Activated naive CD8-positive, alpha-beta T cell treated with anti-CD3 and anti-CD28 coated beads, Interleukin-2, amount 10 ng/mL, durations not matched to agents 7 days and 5 days (primary cell): ENCODE data around the gene TRPC1. TPM values are rescaled to one million over a fixed set of nuclear protein-coding genes. Genes with fewer than 3 reads are reported as not detected.
"Not testable (repeated sequence)": the region's sequence is repeated elsewhere in the genome, so short reads cannot be mapped to it uniquely, and the experiment has no call there.

Source experiments
- ATAC-seq: fragments of 150-1000 bp; cut with Tn5 transposase; one replicate; pipeline ENCODE4 v1.10.0; 2021; ENCODE audit warnings: low read depth, moderate library complexity
- POLR2A ChIA-PET: fragments of 350-600 bp; sonication (Branson Sonifier 250); formaldehyde crosslinking; loops from one replicate; lab custom pipeline; 2021; ENCODE audit warnings: antibody characterized with exemption; lab: Charles Lee
- DNase-seq: peaks from one replicate; pipeline ENCODE4 v3.0.0; 2021
- H3K27ac Mint-ChIP-seq: one replicate; pipeline ENCODE4 v1.8.0; 2022; ENCODE audit warnings: mild to moderate bottlenecking, mixed read lengths
- H3K27me3 Mint-ChIP-seq: one replicate; pipeline ENCODE4 v1.8.0; 2022; ENCODE audit warnings: mild to moderate bottlenecking, moderate library complexity, mixed read lengths
- H3K36me3 Mint-ChIP-seq: one replicate; pipeline ENCODE4 v1.8.0; 2021; ENCODE audit warnings: mild to moderate bottlenecking, mixed read lengths
- H3K4me1 Mint-ChIP-seq: one replicate; pipeline ENCODE4 v1.8.0; 2021; ENCODE audit warnings: mixed read lengths
- H3K4me3 Mint-ChIP-seq: one replicate; pipeline ENCODE4 v1.8.0; 2022; ENCODE audit warnings: mild to moderate bottlenecking, moderate library complexity, mixed read lengths
- H3K9me3 Mint-ChIP-seq: one replicate; pipeline ENCODE4 v1.8.0; 2021; ENCODE audit warnings: mixed read lengths
- total RNA-seq, 2 experiments: library from RNA; stranded (reverse); gene quantifications; one replicate each; pipeline ENCODE4 v1.2.3, GENCODE V29; 2021

The TRPC1 gene
- total RNA-seq, 2 experiments from 2014 or later: 2.2 to 2.8 TPM

DNA sequence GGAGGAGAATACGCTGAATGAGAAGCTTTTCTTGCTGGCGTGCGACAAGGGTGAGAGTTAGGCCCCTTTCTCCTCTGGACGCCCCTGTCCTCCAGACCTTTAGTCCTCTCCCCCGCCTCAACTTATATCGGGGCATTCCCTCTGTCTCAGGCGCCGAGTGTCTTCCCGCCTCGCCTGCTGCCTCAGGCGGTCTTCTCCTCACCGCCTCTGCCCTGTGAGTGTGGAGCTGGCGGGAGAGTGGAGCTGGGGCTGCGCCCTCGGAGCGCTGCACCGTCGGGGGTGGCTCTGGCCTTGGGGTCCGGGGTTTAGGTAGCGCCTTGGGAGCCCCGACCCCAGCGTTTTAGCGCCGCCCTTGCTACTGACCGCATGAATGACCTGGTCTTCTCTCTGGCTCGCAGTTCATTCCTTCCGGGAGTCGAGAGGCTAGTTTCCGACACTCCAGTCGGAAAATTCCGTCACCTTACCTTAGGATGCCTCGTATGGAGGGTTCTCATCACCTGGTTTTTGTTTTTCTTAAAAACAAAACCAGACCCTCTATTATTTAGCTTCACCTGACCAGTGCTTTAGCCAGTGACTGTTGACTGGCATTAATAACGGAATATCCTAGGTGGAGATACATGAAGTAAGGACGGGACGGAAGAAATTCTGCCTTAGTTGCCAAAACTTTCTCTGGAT lies 985 bp downstream of the TRPC1 start:
- ATAC-seq: peak; percentile 3
- DNase-seq: peak; percentile 48
- peak overlapping the region; percentile 67 for H3K27ac Mint-ChIP-seq

DNA sequence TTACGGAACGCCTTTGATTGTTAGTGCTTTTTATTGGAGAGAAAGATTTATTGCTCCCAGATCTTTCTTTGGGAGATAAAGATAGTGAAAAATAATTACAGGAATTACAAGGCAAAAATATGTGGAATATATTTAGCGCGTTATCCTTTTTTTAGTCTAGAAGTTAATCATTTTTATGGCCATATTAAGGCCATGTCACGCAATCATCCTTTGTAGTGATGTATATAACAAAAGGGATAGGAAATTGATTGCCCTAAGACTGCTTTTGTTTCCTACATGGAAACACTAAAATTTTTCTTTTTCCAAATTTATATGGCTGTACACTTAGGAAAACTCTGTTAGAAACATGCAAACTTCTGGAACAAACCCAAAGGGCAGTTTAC lies 1.5 kb downstream of the TRPC1 start:
- POLR2A ChIA-PET: interaction anchor here (0.8 kb wide), 1 partner anchor 147 kb away, joined by 3 read pairs; the partner anchor contains the start of gene ATR
- peaks cover 6% of the 10 kb centered on the region for H3K36me3 Mint-ChIP-seq
- no peak for DNase-seq
- peaks cover 5% of the 10 kb centered on the region for H3K9me3 Mint-ChIP-seq
- H3K27me3 Mint-ChIP-seq: peaks cover 56% of the 10 kb centered on the region
- H3K27ac Mint-ChIP-seq: no peak overlapping the region
- H3K4me1 Mint-ChIP-seq: peaks cover 7% of the 10 kb centered on the region
- ATAC-seq: no peak
- H3K4me3 Mint-ChIP-seq: peak overlapping the region; percentile 85

More for the DNA sequence above, 985 bp downstream of the TRPC1 start:
- Mint-ChIP-seq H3K36me3 (peaks cover 6% of the 10 kb centered on the region), H3K27me3 (peaks cover 61% of the 10 kb centered on the region), H3K9me3 (peaks cover 5% of the 10 kb centered on the region), H3K4me3 (peak overlapping the region; percentile 85), H3K4me1 (peaks cover 7% of the 10 kb centered on the region)
- POLR2A ChIA-PET: interaction anchor here (0.8 kb wide), 1 partner anchor 146 kb away, joined by 3 read pairs; the partner anchor contains the start of gene ATR

DNA sequence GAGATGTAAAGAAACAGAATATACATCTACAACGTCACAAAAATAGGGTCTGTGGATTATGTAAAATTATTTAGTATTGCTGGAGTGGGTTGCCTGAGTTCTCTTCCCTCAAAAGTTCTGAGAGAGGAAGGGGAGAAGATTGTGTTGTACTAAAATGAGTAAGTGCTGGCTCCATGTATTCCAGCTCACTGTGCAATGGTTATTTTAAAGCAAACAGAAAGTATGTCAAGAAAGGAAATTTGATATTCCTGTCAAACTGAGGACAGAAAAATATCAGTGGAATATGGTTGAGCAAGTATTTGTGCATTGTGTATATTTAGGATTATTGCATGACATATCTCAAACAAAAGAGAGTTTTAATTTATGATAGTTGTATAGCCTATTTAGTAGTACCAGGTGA lies 2.2 kb downstream of the TRPC1 start:
- POLR2A ChIA-PET: no interaction called here
- H3K4me1 Mint-ChIP-seq: peaks cover 7% of the 10 kb centered on the region
- H3K27me3 Mint-ChIP-seq: peaks cover 52% of the 10 kb centered on the region
- DNase-seq: no peak
- H3K27ac Mint-ChIP-seq: no peak overlapping the region
- H3K4me3 Mint-ChIP-seq: no peak overlapping the region
- H3K9me3 Mint-ChIP-seq: peaks cover 5% of the 10 kb centered on the region
- H3K36me3 Mint-ChIP-seq: peaks cover 6% of the 10 kb centered on the region
- ATAC-seq: no peak

DNA sequence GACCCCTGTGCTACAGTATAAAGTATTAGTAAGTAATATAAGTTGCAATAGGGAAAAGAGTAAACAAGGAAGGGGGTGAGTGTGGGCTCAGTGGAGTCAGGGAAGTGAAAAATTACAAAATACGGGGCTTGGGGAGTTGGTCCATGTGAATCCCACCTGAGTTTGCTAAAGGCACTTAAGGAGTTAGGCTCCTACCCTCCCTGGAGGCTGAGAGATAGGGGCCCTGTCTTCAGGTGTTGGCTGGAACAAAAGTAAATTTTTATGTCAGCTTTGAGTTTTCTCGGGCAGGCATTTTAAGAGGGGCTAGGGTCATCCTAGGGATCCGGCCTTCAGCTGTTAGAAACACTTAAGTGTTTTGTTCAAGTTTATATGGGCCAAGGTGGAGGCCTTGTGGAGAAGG lies 8.2 kb downstream of the TRPC1 start:
- ATAC-seq: no peak
- no peak for DNase-seq
- no peak overlapping the region for H3K27ac Mint-ChIP-seq
- no peaks in the 10 kb centered on the region for H3K36me3 Mint-ChIP-seq
- no peak overlapping the region for H3K4me3 Mint-ChIP-seq
- peaks cover 15% of the 10 kb centered on the region for H3K27me3 Mint-ChIP-seq
- POLR2A ChIA-PET: no interaction called here
- no peaks in the 10 kb centered on the region for H3K9me3 Mint-ChIP-seq
- no peaks in the 10 kb centered on the region for H3K4me1 Mint-ChIP-seq

DNA sequence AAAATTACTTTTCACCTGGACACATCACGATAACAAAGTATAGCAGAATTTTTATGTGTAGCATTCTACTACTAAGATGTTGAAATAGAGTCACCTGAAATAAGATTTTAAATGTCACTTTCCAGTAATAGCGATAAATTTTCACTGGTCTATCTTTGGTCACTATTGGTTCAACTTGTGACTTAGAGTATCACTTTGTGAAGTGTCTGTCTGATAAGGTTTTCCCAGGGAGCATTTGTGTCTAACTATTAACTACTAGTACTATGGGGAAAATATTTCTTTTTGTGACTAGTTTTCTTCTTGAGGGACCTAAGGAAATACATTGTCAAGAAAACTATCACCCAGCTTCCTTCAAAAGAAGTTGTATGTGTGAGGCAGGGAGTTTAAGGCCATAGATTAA lies 11.0 kb downstream of the TRPC1 start:
- Mint-ChIP-seq H3K27me3 (peaks cover 6% of the 10 kb centered on the region), H3K4me3 (no peak overlapping the region), H3K36me3 (no peaks in the 10 kb centered on the region), H3K9me3 (no peaks in the 10 kb centered on the region), H3K27ac (no peak overlapping the region), H3K4me1 (no peaks in the 10 kb centered on the region)
- DNase-seq (no peak), ATAC-seq (no peak)
- POLR2A ChIA-PET: no interaction called here

DNA sequence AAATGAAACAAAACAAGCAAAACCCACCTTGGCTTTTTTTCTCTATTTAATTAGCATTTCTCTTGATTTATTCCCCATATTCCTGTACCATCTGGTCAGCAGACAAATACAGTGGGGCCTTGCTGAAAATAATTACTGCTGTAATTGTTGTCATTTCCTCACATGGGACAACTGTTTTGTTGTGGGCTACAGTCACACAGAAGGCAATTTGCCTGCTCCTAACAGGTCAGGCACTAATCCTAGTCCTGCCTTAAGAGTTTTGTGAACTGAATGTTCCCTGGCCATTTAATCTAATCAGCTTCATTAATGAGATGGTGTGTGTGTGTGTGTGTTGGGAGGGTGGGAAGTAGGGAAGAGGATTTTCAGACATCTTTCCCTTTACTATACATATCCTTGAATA lies 11.6 kb downstream of the TRPC1 start:
- no peaks in the 10 kb centered on the region for H3K9me3 Mint-ChIP-seq
- H3K27ac Mint-ChIP-seq: no peak overlapping the region
- H3K36me3 Mint-ChIP-seq: no peaks in the 10 kb centered on the region
- no peaks in the 10 kb centered on the region for H3K4me1 Mint-ChIP-seq
- ATAC-seq: no peak
- H3K27me3 Mint-ChIP-seq: peaks cover 6% of the 10 kb centered on the region
- H3K4me3 Mint-ChIP-seq: no peak overlapping the region
- no peak for DNase-seq
- POLR2A ChIA-PET: no interaction called here

DNA sequence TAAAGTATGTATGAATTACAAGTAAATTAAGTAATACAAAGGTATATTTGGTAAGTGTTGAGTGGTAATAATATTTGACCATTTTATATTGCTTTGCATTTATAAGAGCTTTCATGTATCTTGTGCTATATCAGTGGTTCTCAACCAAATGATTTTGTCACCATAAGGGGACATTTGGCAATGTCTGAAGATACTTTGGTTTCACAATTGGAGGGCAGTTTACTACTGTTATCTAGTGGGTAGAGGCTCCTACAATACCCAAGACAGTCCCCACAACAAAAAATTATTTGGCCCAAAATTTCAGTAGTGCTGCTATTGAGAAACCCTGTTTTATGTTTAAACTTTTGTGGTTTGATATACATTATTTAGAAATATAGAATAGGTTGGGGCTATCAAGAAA lies 14.6 kb downstream of the TRPC1 start:
- H3K36me3 Mint-ChIP-seq: no peaks in the 10 kb centered on the region
- H3K27me3 Mint-ChIP-seq: peaks cover 2% of the 10 kb centered on the region
- no peaks in the 10 kb centered on the region for H3K4me1 Mint-ChIP-seq
- H3K9me3 Mint-ChIP-seq: no peaks in the 10 kb centered on the region
- no peak for ATAC-seq
- no peak for DNase-seq
- no peak overlapping the region for H3K4me3 Mint-ChIP-seq
- POLR2A ChIA-PET: no interaction called here
- no peak overlapping the region for H3K27ac Mint-ChIP-seq

DNA sequence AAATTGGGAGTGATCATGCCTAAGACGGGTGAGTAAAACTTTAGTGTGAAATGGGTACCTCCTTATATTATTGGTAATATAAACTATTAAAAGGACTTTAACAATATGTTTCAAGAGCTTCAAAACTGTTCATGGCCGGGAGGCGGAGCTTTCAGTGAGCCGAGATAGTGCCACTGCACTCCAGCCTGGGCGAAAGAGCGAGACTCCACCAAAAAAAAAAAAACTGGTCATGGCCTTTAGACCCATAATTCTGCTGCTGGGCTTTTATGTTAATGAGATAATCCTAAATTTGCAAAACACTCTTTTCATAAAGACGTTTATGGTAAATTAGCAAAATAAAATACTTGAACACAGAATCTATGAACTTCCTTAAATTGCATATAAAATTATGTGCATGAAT lies 22.8 kb downstream of the TRPC1 start:
- Mint-ChIP-seq H3K27ac (no peak overlapping the region), H3K4me1 (no peaks in the 10 kb centered on the region), H3K27me3 (no peaks in the 10 kb centered on the region), H3K9me3 (peaks cover 5% of the 10 kb centered on the region), H3K4me3 (no peak overlapping the region), H3K36me3 (peaks cover 2% of the 10 kb centered on the region)
- ATAC-seq: no peak
- POLR2A ChIA-PET: no interaction called here
- no peak for DNase-seq

DNA sequence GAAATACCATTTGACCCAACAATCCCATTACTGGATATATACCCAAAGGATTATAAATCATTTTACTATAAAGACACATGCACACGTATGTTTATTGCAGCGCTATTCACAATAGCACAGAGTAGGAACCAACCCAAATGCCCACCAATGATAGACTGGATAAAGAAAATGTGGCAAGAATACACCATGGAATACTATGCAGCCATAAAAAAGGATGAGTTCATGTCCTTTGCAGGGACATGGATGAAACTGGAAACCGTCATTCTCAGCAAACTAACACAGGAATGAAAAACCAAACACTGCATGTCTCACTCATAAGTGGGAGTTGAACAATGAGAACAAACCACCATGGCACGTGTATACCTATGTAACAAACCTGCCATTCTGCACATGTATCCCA lies 26.7 kb downstream of the TRPC1 start:
- H3K27me3 Mint-ChIP-seq, H3K4me1 Mint-ChIP-seq, POLR2A ChIA-PET, H3K36me3 Mint-ChIP-seq, ATAC-seq, H3K9me3 Mint-ChIP-seq, H3K4me3 Mint-ChIP-seq, DNase-seq, H3K27ac Mint-ChIP-seq: not testable (repeated sequence)

DNA sequence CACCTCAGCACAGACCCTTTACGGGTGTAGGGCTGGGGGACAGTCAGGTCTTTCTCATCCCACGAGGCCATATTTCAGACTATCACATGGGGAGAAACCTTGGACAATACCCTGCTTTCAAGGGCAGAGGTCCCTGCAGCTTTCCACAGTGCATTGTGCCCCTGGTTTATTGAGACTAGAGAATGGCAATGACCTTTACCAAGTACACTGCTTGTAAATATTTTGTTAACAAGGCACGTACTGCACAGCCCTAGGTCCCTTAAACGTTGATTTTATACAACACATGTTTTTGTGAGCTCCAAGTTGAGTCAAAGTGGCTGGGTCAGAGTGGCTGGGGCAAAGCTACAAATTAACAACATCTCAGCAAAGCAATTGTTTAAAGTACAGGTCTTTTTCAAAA lies 28.8 kb downstream of the TRPC1 start:
- ATAC-seq, H3K9me3 Mint-ChIP-seq, H3K27ac Mint-ChIP-seq, H3K4me1 Mint-ChIP-seq, H3K4me3 Mint-ChIP-seq, DNase-seq, POLR2A ChIA-PET, H3K27me3 Mint-ChIP-seq, H3K36me3 Mint-ChIP-seq: not testable (repeated sequence)

DNA sequence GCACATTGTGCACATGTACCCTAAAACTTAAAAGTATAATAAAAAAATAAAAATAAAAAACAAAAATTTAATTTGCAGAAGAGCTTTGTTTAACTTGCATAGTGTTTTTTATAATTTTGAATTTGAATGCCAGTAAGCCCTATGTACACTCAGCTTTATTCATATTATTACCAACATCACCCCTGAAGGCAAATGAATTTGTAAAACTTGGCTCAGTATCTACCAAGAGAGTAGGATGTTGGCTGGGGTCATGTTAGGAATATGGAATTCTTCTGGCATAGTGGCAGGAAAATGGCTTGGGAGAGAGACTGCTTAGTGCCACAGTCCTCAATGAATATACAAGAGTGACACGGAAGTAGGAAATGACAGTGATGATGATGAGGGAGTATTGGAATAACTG lies 30.7 kb downstream of the TRPC1 start:
- Mint-ChIP-seq H3K4me3 (no peak overlapping the region), H3K9me3 (peaks cover 5% of the 10 kb centered on the region), H3K27me3 (no peaks in the 10 kb centered on the region), H3K4me1 (no peaks in the 10 kb centered on the region), H3K36me3 (peaks cover 2% of the 10 kb centered on the region), H3K27ac (no peak overlapping the region)
- POLR2A ChIA-PET: no interaction called here
- ATAC-seq: no peak
- no peak for DNase-seq

DNA sequence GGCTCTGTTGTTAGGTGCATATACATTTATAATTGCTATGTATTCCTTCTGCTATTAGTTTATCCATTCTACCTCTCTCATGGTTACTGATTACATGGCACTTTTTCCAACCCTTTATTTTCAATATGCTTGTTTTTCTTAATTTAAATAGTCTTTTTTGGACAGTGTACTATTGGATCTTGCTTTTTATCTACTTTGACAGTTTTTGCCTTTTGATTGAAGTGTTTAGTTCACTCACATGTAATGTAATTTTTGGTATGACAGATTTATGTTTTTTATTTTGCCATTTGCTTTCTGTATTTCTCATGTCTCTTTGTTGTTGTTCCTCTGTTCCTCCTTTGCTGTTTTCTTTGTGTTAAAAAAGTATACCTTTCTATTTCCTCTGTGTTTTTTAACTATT lies 44.5 kb downstream of the TRPC1 start:
- Mint-ChIP-seq H3K36me3 (peaks cover 5% of the 10 kb centered on the region), H3K9me3 (peaks cover 2% of the 10 kb centered on the region), H3K27me3 (no peaks in the 10 kb centered on the region), H3K4me1 (no peaks in the 10 kb centered on the region), H3K27ac (no peak overlapping the region), H3K4me3 (no peak overlapping the region)
- no peak for ATAC-seq
- no peak for DNase-seq
- POLR2A ChIA-PET: no interaction called here

DNA sequence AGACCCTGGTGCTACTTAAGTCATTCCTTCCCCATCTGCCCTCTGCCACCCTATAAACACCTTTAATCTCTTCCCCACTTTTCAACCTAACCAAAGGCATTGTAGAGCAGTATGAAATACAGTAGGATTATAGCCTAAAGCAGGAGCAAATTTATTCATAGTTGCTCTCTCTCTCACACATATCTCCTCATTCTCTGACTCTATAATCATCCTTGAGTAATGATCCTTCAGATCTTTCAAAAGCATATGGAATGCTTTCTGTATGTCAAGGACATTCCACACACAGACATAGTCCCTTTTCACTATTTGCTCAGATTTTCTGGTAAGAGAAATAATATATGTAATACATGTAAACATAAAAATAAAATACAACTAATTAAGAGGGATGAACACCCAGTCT lies 54.1 kb downstream of the TRPC1 start:
- DNase-seq: no peak
- ATAC-seq: no peak
- no peak overlapping the region for H3K27ac Mint-ChIP-seq
- H3K4me1 Mint-ChIP-seq: no peaks in the 10 kb centered on the region
- no peaks in the 10 kb centered on the region for H3K36me3 Mint-ChIP-seq
- H3K9me3 Mint-ChIP-seq: no peaks in the 10 kb centered on the region
- no peaks in the 10 kb centered on the region for H3K27me3 Mint-ChIP-seq
- H3K4me3 Mint-ChIP-seq: no peak overlapping the region
- POLR2A ChIA-PET: no interaction called here

DNA sequence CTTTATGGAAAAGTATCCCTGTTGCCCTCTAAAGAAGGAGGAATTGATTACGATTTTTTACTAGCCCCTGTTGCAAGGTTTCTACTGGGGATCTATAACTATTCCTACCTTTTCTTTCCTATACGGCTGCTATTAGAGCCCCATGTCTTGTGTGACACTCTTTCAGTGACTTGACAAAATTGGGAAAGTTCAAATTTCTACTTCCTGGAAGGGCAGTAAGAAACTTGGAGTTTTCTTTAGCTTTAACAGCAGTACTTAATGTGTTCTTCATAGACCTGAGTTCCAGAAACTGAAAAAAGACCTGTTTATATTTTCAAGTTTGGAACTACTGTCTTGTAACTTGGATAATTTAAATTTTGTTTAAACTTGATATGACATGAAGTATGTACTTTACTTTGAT lies 54.7 kb downstream of the TRPC1 start:
- ATAC-seq (no peak), DNase-seq (no peak)
- no peaks in the 10 kb centered on the region for H3K36me3 Mint-ChIP-seq
- no peaks in the 10 kb centered on the region for H3K27me3 Mint-ChIP-seq
- no peak overlapping the region for H3K27ac Mint-ChIP-seq
- H3K4me1 Mint-ChIP-seq: no peaks in the 10 kb centered on the region
- POLR2A ChIA-PET: no interaction called here
- H3K4me3 Mint-ChIP-seq: no peak overlapping the region
- no peaks in the 10 kb centered on the region for H3K9me3 Mint-ChIP-seq
